Parathyroid adenoma (tissue), 2 donors: ENCODE results near the gene GPR183.

ENCODE experiments used
- H2AFZ ChIP-seq: fragments of 300-600 bp; sonication (generic); one replicate; pipeline ENCODE4 v1.7.0; 2017; ENCODE audit warnings: antibody characterized with exemption, mild to moderate bottlenecking
- H3K27ac ChIP-seq: fragments of 300-600 bp; sonication (generic); one replicate; pipeline ENCODE4 v1.7.0; 2017
- H3K27me3 ChIP-seq: fragments of 300-600 bp; sonication (generic); one replicate; pipeline ENCODE4 v1.7.0; 2017; ENCODE audit warnings: low read length; ENCODE audit not compliant: control insufficient read depth, insufficient read depth
- H3K36me3 ChIP-seq: fragments of 300-600 bp; sonication (generic); one replicate; pipeline ENCODE4 v1.7.0; 2017; ENCODE audit warnings: low read length; ENCODE audit not compliant: control insufficient read depth, insufficient read depth
- H3K4me1 ChIP-seq: fragments of 300-600 bp; sonication (generic); one replicate; pipeline ENCODE4 v1.7.0; 2017; ENCODE audit warnings: control low read depth
- H3K4me2 ChIP-seq: fragments of 300-600 bp; sonication (generic); one replicate; pipeline ENCODE4 v1.7.0; 2017; ENCODE audit warnings: low read length
- H3K4me3 ChIP-seq: fragments of 300-600 bp; sonication (generic); one replicate; pipeline ENCODE4 v1.7.0; 2017; ENCODE audit warnings: low read depth, low read length
- H3K79me2 ChIP-seq: fragments of 300-600 bp; sonication (generic); one replicate; pipeline ENCODE4 v1.7.0; 2017; ENCODE audit warnings: control low read depth
- H3K9ac ChIP-seq: fragments of 300-600 bp; sonication (generic); one replicate; pipeline ENCODE4 v1.7.0; 2017; ENCODE audit warnings: mild to moderate bottlenecking
- H3K9me3 ChIP-seq: fragments of 300-600 bp; sonication (generic); one replicate; pipeline ENCODE4 v1.7.0; 2017; ENCODE audit warnings: low read length; ENCODE audit not compliant: control insufficient read depth
- TF ChIP-seq, protein P1 (sequence below): fragments of 300-600 bp; sonication (generic); IDR thresholded peaks from one replicate; pipeline ENCODE4 v1.7.0; 2017; ENCODE audit warnings: antibody characterized with exemption, mild to moderate bottlenecking
- donor health status: primary hyperparathyroidism.

The GPR183 gene

DNA sequence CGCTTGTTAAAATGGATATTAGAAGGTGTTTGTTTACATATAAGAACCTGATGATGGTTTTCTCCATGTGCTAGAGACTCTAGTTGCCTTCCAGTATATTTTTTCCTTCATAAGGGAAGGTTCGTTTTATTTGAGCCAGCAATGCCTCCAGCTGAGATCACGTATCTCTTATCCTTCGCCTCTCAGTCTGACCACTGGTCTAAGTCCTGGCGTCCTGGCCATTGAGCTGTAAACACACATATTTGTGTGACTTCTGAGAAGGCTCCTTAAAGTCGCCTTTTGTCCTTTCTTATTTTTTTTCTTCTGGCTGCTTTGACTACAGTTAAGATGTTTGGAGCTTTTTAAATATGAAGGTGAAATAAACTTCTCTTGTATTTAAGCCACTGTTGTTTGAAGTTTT is 23.7 kb upstream of the GPR183 start:
- Histone ChIP-seq H3K36me3 (no peaks in the 10 kb centered on the region), H3K4me3 (no peak overlapping the region), H3K27ac (no peak overlapping the region), H3K9me3 (no peaks in the 10 kb centered on the region), H3K27me3 (no peaks in the 10 kb centered on the region), H3K4me1 (no peaks in the 10 kb centered on the region), H3K4me2 (no peak overlapping the region), H3K9ac (no peak overlapping the region), H3K79me2 (no peaks in the 10 kb centered on the region), H2AFZ (no peak overlapping the region)
- TF ChIP-seq, protein P1, sequence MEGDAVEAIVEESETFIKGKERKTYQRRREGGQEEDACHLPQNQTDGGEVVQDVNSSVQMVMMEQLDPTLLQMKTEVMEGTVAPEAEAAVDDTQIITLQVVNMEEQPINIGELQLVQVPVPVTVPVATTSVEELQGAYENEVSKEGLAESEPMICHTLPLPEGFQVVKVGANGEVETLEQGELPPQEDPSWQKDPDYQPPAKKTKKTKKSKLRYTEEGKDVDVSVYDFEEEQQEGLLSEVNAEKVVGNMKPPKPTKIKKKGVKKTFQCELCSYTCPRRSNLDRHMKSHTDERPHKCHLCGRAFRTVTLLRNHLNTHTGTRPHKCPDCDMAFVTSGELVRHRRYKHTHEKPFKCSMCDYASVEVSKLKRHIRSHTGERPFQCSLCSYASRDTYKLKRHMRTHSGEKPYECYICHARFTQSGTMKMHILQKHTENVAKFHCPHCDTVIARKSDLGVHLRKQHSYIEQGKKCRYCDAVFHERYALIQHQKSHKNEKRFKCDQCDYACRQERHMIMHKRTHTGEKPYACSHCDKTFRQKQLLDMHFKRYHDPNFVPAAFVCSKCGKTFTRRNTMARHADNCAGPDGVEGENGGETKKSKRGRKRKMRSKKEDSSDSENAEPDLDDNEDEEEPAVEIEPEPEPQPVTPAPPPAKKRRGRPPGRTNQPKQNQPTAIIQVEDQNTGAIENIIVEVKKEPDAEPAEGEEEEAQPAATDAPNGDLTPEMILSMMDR: no peak

DNA sequence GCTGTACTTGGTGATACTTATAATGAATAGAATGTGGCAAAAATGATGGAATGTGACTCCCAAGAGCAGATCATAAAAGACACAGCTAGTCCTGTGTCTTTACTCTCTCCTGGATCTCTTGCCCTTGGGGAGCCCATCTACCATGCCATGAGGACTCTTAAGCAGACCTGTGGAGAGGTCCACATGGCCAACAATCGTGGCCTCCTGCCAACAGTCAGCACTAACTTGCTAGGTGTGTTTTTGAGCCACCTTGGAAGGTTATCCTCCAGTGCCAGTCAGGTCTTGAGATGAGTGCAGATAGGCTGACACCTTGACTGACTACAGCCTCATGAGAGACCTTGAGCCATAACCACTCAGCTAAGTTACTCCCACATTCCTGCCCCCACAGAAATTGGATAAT is 22.3 kb upstream of the GPR183 start:
- Histone ChIP-seq H3K4me1 (no peaks in the 10 kb centered on the region), H3K36me3 (no peaks in the 10 kb centered on the region), H2AFZ (no peak overlapping the region), H3K27me3 (no peaks in the 10 kb centered on the region), H3K4me2 (no peak overlapping the region), H3K79me2 (no peaks in the 10 kb centered on the region), H3K27ac (no peak overlapping the region), H3K9ac (no peak overlapping the region), H3K4me3 (no peak overlapping the region), H3K9me3 (no peaks in the 10 kb centered on the region)
- TF ChIP-seq, protein P1: no peak

DNA sequence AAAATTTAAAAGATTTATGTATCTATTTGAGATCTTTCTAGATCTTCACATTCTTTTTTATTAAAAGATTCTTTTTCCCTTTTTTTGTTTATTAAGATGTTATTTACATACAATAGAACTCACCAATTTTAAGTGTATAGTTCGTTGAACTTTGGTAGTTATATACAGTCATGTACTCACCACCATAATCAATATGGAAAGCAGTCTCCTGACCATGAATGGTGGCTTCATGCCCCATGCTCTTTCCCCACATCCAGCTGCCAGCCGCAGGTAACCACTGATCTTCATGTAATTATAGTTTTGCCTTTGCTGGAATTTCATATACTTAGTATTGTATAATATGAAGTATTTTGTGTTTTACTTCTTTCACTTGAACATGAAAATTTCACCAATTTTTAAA is 20.6 kb upstream of the GPR183 start:
- H3K4me3 ChIP-seq: no peak overlapping the region
- TF ChIP-seq, protein P1: no peak
- H3K9me3 ChIP-seq: no peaks in the 10 kb centered on the region
- H3K36me3 ChIP-seq: no peaks in the 10 kb centered on the region
- H3K79me2 ChIP-seq: no peaks in the 10 kb centered on the region
- no peak overlapping the region for H3K27ac ChIP-seq
- H3K4me2 ChIP-seq: no peak overlapping the region
- no peaks in the 10 kb centered on the region for H3K4me1 ChIP-seq
- no peak overlapping the region for H2AFZ ChIP-seq
- no peak overlapping the region for H3K9ac ChIP-seq
- H3K27me3 ChIP-seq: no peaks in the 10 kb centered on the region

- TF ChIP-seq, protein P1: no peak
- Histone ChIP-seq H3K79me2 (no peaks in the 10 kb centered on the region), H2AFZ (no peak overlapping the region), H3K36me3 (no peaks in the 10 kb centered on the region), H3K4me3 (no peak overlapping the region), H3K27ac (no peak overlapping the region), H3K4me1 (no peaks in the 10 kb centered on the region), H3K9ac (no peak overlapping the region), H3K27me3 (no peaks in the 10 kb centered on the region), H3K9me3 (no peaks in the 10 kb centered on the region), H3K4me2 (no peak overlapping the region)
Observed at GRCh38 chr13:99327126-99327525, 19.9 kb upstream of the GPR183 start.

GRCh38 chr13:99326012-99326411 is 18.8 kb upstream of the GPR183 start:
- Histone ChIP-seq H3K4me1 (no peaks in the 10 kb centered on the region), H3K4me2 (no peak overlapping the region), H3K27me3 (no peaks in the 10 kb centered on the region), H3K9ac (no peak overlapping the region), H3K4me3 (no peak overlapping the region), H2AFZ (no peak overlapping the region), H3K27ac (no peak overlapping the region), H3K36me3 (no peaks in the 10 kb centered on the region), H3K9me3 (no peaks in the 10 kb centered on the region), H3K79me2 (no peaks in the 10 kb centered on the region)
- TF ChIP-seq, protein P1: no peak
